ENCODE measurements around the gene C3orf20.

C3orf20 gene

GRCh38 chr3:14717307-14717706 lies 42.4 kb downstream of the C3orf20 start:
- no peak overlapping the region for H2AFZ ChIP-seq
- H3K4me1 ChIP-seq, result no peaks in the 10 kb centered on the region
- H3K79me2 ChIP-seq, result no peaks in the 10 kb centered on the region
- no peak overlapping the region for H3K9ac ChIP-seq
- H3K9me3 ChIP-seq (ENCODE audit: control insufficient read depth, low read length), result no peaks in the 10 kb centered on the region
- no peaks in the 10 kb centered on the region for H3K27me3 ChIP-seq (ENCODE audit: control insufficient read depth, insufficient read depth, low read length)
- H3K4me2 ChIP-seq (ENCODE audit: low read length), result no peak overlapping the region
- no peaks in the 10 kb centered on the region for H3K36me3 ChIP-seq (ENCODE audit: control insufficient read depth, insufficient read depth, low read length)
- no peak for TF ChIP-seq CTCF (IDR thresholded peaks at IDR 0.05)
- H3K27ac ChIP-seq, result no peak overlapping the region
- H3K4me3 ChIP-seq (ENCODE audit: low read depth, low read length), result no peak overlapping the region

- Histone ChIP-seq H3K9me3 (ENCODE audit: control insufficient read depth, low read length) (no peaks in the 10 kb centered on the region), H3K9ac (no peak overlapping the region), H3K4me1 (no peaks in the 10 kb centered on the region), H3K27me3 (ENCODE audit: control insufficient read depth, insufficient read depth, low read length) (no peaks in the 10 kb centered on the region), H3K79me2 (no peaks in the 10 kb centered on the region), H2AFZ (no peak overlapping the region), H3K4me2 (ENCODE audit: low read length) (no peak overlapping the region), H3K36me3 (ENCODE audit: control insufficient read depth, insufficient read depth, low read length) (no peaks in the 10 kb centered on the region), H3K4me3 (ENCODE audit: low read depth, low read length) (no peak overlapping the region), H3K27ac (no peak overlapping the region)
- no peak for TF ChIP-seq CTCF (IDR thresholded peaks at IDR 0.05)
Observed at GRCh38 chr3:14718539-14718938, 43.6 kb downstream of the C3orf20 start.

GRCh38 chr3:14719006-14719405 lies 44.1 kb downstream of the C3orf20 start:
- H3K4me1 ChIP-seq, result no peaks in the 10 kb centered on the region
- no peak overlapping the region for H3K4me2 ChIP-seq (ENCODE audit: low read length)
- no peaks in the 10 kb centered on the region for H3K27me3 ChIP-seq (ENCODE audit: control insufficient read depth, insufficient read depth, low read length)
- H3K4me3 ChIP-seq (ENCODE audit: low read depth, low read length), result no peak overlapping the region
- H3K79me2 ChIP-seq, result no peaks in the 10 kb centered on the region
- H3K9me3 ChIP-seq (ENCODE audit: control insufficient read depth, low read length), result no peaks in the 10 kb centered on the region
- H3K9ac ChIP-seq, result no peak overlapping the region
- no peaks in the 10 kb centered on the region for H3K36me3 ChIP-seq (ENCODE audit: control insufficient read depth, insufficient read depth, low read length)
- H3K27ac ChIP-seq, result no peak overlapping the region
- no peak for TF ChIP-seq CTCF (IDR thresholded peaks at IDR 0.05)
- H2AFZ ChIP-seq, result no peak overlapping the region

GRCh38 chr3:14721126-14721864 lies 46.4 kb downstream of the C3orf20 start:
- H3K4me2 ChIP-seq (ENCODE audit: low read length), result no peak overlapping the region
- H3K4me1 ChIP-seq, result no peaks in the 10 kb centered on the region
- no peaks in the 10 kb centered on the region for H3K27me3 ChIP-seq (ENCODE audit: control insufficient read depth, insufficient read depth, low read length)
- H3K9me3 ChIP-seq (ENCODE audit: control insufficient read depth, low read length), result no peaks in the 10 kb centered on the region
- H3K36me3 ChIP-seq (ENCODE audit: control insufficient read depth, insufficient read depth, low read length), result no peaks in the 10 kb centered on the region
- H3K4me3 ChIP-seq (ENCODE audit: low read depth, low read length), result no peak overlapping the region
- no peak overlapping the region for H2AFZ ChIP-seq
- H3K9ac ChIP-seq, result no peak overlapping the region
- H3K79me2 ChIP-seq, result no peaks in the 10 kb centered on the region
- no peak for TF ChIP-seq CTCF (IDR thresholded peaks at IDR 0.05)
- H3K27ac ChIP-seq, result no peak overlapping the region

GRCh38 chr3:14725013-14725412 lies 50.1 kb downstream of the C3orf20 start:
- Histone ChIP-seq H3K36me3 (ENCODE audit: control insufficient read depth, insufficient read depth, low read length) (no peaks in the 10 kb centered on the region), H3K4me1 (no peaks in the 10 kb centered on the region), H2AFZ (no peak overlapping the region), H3K9me3 (ENCODE audit: control insufficient read depth, low read length) (no peaks in the 10 kb centered on the region), H3K4me2 (ENCODE audit: low read length) (no peak overlapping the region), H3K27ac (no peak overlapping the region), H3K4me3 (ENCODE audit: low read depth, low read length) (no peak overlapping the region), H3K27me3 (ENCODE audit: control insufficient read depth, insufficient read depth, low read length) (no peaks in the 10 kb centered on the region), H3K79me2 (no peaks in the 10 kb centered on the region), H3K9ac (no peak overlapping the region)
- no peak for TF ChIP-seq CTCF (IDR thresholded peaks at IDR 0.05)

All from parathyroid adenoma (tissue), 2 donors.